NCI-H2107 treated with DMSO at 0.1 percent for 48 hours (cell line): Measurements from ENCODE around the gene ASXL1.
"Not testable (repeated sequence)": the region's sequence is repeated elsewhere in the genome, so short reads cannot be mapped to it uniquely, and the experiment has no call there.

Experiments used
- DNase-seq: peaks from one replicate; lab custom pipeline; 2025; ENCODE audit not compliant: unreplicated experiment; lab: John Stamatoyannopoulos, UW

ASXL1 gene

GRCh38 chr20:32397567-32398084, 39.5 kb downstream of the ASXL1 start:
- DNase-seq: no peak

- no peak for DNase-seq
Observed at GRCh38 chr20:32400476-32400875, 42.3 kb downstream of the ASXL1 start.

GRCh38 chr20:32404017-32404416, 45.9 kb downstream of the ASXL1 start:
- DNase-seq: no peak

GRCh38 chr20:32406701-32407100, 48.6 kb downstream of the ASXL1 start:
- no peak for DNase-seq

- not testable (repeated sequence) for DNase-seq
Observed at GRCh38 chr20:32407131-32407750, 49.1 kb downstream of the ASXL1 start.

GRCh38 chr20:32411955-32412706, 54.0 kb downstream of the ASXL1 start:
- DNase-seq: no peak

GRCh38 chr20:32415494-32415893, 57.4 kb downstream of the ASXL1 start:
- no peak for DNase-seq

- DNase-seq: no peak
Observed at GRCh38 chr20:32416206-32416605, 58.1 kb downstream of the ASXL1 start.

- no peak for DNase-seq
Observed at GRCh38 chr20:32418376-32418775, 60.2 kb downstream of the ASXL1 start.

GRCh38 chr20:32421290-32421689, 63.2 kb downstream of the ASXL1 start:
- no peak for DNase-seq

- DNase-seq: no peak
Observed at GRCh38 chr20:32427996-32428395, 69.9 kb downstream of the ASXL1 start.

- DNase-seq: peak; percentile 5
Observed at GRCh38 chr20:32429343-32429742, 71.2 kb downstream of the ASXL1 start.

GRCh38 chr20:32429745-32430360, 71.7 kb downstream of the ASXL1 start:
- no peak for DNase-seq

- DNase-seq: no peak
Observed at GRCh38 chr20:32431457-32431856, 73.3 kb downstream of the ASXL1 start.

- peak; percentile 55 for DNase-seq
Observed at GRCh38 chr20:32432277-32432676, 74.1 kb downstream of the ASXL1 start.

GRCh38 chr20:32433311-32434021, 75.3 kb downstream of the ASXL1 start:
- no peak for DNase-seq

- no peak for DNase-seq
Observed at GRCh38 chr20:32434434-32434833, 76.3 kb downstream of the ASXL1 start.

- DNase-seq: no peak
Observed at GRCh38 chr20:32435449-32436107, 77.4 kb downstream of the ASXL1 start.

- no peak for DNase-seq
Observed at GRCh38 chr20:32436142-32436861, 78.2 kb downstream of the ASXL1 start.

GRCh38 chr20:32436968-32437367, 78.8 kb downstream of the ASXL1 start:
- DNase-seq: no peak
